ENCODE results near the gene RPL32.

Gene RPL32

GRCh38 chr3:12798559-12799179, 42.7 kb downstream of the RPL32 start (continued):
- TF ChIP-seq, protein P1, sequence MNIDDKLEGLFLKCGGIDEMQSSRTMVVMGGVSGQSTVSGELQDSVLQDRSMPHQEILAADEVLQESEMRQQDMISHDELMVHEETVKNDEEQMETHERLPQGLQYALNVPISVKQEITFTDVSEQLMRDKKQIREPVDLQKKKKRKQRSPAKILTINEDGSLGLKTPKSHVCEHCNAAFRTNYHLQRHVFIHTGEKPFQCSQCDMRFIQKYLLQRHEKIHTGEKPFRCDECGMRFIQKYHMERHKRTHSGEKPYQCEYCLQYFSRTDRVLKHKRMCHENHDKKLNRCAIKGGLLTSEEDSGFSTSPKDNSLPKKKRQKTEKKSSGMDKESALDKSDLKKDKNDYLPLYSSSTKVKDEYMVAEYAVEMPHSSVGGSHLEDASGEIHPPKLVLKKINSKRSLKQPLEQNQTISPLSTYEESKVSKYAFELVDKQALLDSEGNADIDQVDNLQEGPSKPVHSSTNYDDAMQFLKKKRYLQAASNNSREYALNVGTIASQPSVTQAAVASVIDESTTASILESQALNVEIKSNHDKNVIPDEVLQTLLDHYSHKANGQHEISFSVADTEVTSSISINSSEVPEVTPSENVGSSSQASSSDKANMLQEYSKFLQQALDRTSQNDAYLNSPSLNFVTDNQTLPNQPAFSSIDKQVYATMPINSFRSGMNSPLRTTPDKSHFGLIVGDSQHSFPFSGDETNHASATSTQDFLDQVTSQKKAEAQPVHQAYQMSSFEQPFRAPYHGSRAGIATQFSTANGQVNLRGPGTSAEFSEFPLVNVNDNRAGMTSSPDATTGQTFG (tag by site-specific recombination; IDR thresholded peaks at IDR 0.05; ENCODE audit: borderline replicate concordance): no peak

GRCh38 chr3:12797892-12798558, 43.3 kb downstream of the RPL32 start:
- Histone ChIP-seq H3K36me3 (ENCODE audit: control insufficient read depth in 2 of 2, insufficient read depth in 1 of 2, low read length in 2 of 2) (peaks cover 0 to 5% of the 10 kb centered on the region in 2 experiments; a peak in 1 of 3 replicates), H3K9me3 (ENCODE audit: control insufficient read depth, insufficient read depth, low read depth, low read length) (no peaks in the 10 kb centered on the region), H3K4me3 (ENCODE audit: low read depth, low read length) (no peak overlapping the region), H3K27ac (ENCODE audit: extremely low read depth, low read depth, low read length) (no peak overlapping the region), H3K4me1 (ENCODE audit: control insufficient read depth, insufficient read depth, low read length) (no peaks in the 10 kb centered on the region)
- TF ChIP-seq GLIS2 (tag by site-specific recombination; IDR thresholded peaks at IDR 0.05) (peak; percentile 49; the same call in 1 of the 2 replicates), ZNF202 (tag by site-specific recombination; IDR thresholded peaks at IDR 0.05; ENCODE audit: borderline replicate concordance) (no peak)
- POLR2A ChIA-PET: interaction anchor here (0.5 kb wide), 1 partner anchor 519 kb away, joined by 7 read pairs; no protein-coding TSS in a partner anchor
- CTCF ChIA-PET: interaction anchor here (0.6 to 1.8 kb wide), 3 partner anchors 10 to 103 kb away, joined by 3 to 5 read pairs (median 3); no protein-coding TSS in a partner anchor

- peak overlapping the region; percentile 43; the same call in 1 of the 2 replicates for H3K27ac ChIP-seq (ENCODE audit: extremely low read depth, low read depth, low read length)
- peak overlapping the region; percentile 60 for H3K4me3 ChIP-seq (ENCODE audit: low read depth, low read length)
- H3K36me3 ChIP-seq (ENCODE audit: control insufficient read depth in 2 of 2, insufficient read depth in 1 of 2, low read length in 2 of 2): peaks cover 0 to 5% of the 10 kb centered on the region in 2 experiments; a peak in 1 of 3 replicates
- no peaks in the 10 kb centered on the region for H3K9me3 ChIP-seq (ENCODE audit: control insufficient read depth, insufficient read depth, low read depth, low read length)
- H3K4me1 ChIP-seq (ENCODE audit: control insufficient read depth, insufficient read depth, low read length): no peaks in the 10 kb centered on the region
- CTCF ChIA-PET: interaction anchor here (1.8 kb wide), 1 partner anchor 9 kb away, joined by 5 read pairs; no protein-coding TSS in a partner anchor
- POLR2A ChIA-PET: interaction anchor here (1.3 to 1.5 kb wide), 2 partner anchors 34 to 133 kb away, joined by 4 read pairs; partner anchors contain the start of gene RAF1
- TF ChIP-seq PRDM1 (tag by site-specific recombination; IDR thresholded peaks at IDR 0.05) (peak; percentile 14), ZSCAN23 (tag by site-specific recombination; IDR thresholded peaks at IDR 0.05) (no peak), ZNF335 (tag by site-specific recombination; conservative IDR thresholded peaks at IDR 0.05) (no peak), ZNF558 (tag by site-specific recombination; IDR thresholded peaks at IDR 0.05) (no peak), SALL2 (tag by site-specific recombination; IDR thresholded peaks at IDR 0.05; ENCODE audit: borderline replicate concordance) (no peak), ZNF585B (tag by site-specific recombination; IDR thresholded peaks at IDR 0.05) (no peak), ZNF169 (tag by site-specific recombination; IDR thresholded peaks at IDR 0.05) (no peak), ZBTB17 (tag by site-specific recombination; IDR thresholded peaks at IDR 0.05) (no peak), YY2 (tag by site-specific recombination; IDR thresholded peaks at IDR 0.05) (no peak), ZNF555 (tag by site-specific recombination; conservative IDR thresholded peaks at IDR 0.05) (no peak), FEZF1 (tag by site-specific recombination; IDR thresholded peaks at IDR 0.05) (peak; percentile 28; the same call in 1 of the 2 replicates), ZNF521 (tag by site-specific recombination; IDR thresholded peaks at IDR 0.05) (no peak), ZFP3 (tag by site-specific recombination; IDR thresholded peaks at IDR 0.05; ENCODE audit: low read depth) (peak; percentile 75; the same call in 1 of the 2 replicates), ZNF239 (tag by site-specific recombination; IDR thresholded peaks at IDR 0.05) (no peak), ZNF501 (tag by site-specific recombination; IDR thresholded peaks at IDR 0.05) (no peak), ZNF184 (tag by site-specific recombination; IDR thresholded peaks at IDR 0.05) (no peak), BCL11A (tag by site-specific recombination; IDR thresholded peaks at IDR 0.05; ENCODE audit: low read depth) (no peak), ZBTB7A (tag by site-specific recombination; IDR thresholded peaks at IDR 0.05; ENCODE audit: low read depth) (no peak), ZNF670 (tag by site-specific recombination; IDR thresholded peaks at IDR 0.05; ENCODE audit: low read depth) (no peak), SP2 (tag by site-specific recombination; IDR thresholded peaks at IDR 0.05) (peak; percentile 25; the same call in 1 of the 2 replicates)
- TF ChIP-seq, protein P2, sequence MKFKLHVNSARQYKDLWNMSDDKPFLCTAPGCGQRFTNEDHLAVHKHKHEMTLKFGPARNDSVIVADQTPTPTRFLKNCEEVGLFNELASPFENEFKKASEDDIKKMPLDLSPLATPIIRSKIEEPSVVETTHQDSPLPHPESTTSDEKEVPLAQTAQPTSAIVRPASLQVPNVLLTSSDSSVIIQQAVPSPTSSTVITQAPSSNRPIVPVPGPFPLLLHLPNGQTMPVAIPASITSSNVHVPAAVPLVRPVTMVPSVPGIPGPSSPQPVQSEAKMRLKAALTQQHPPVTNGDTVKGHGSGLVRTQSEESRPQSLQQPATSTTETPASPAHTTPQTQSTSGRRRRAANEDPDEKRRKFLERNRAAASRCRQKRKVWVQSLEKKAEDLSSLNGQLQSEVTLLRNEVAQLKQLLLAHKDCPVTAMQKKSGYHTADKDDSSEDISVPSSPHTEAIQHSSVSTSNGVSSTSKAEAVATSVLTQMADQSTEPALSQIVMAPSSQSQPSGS (tag by site-specific recombination; IDR thresholded peaks at IDR 0.05; ENCODE audit: low read depth): no peak
- TF ChIP-seq, protein P3, sequence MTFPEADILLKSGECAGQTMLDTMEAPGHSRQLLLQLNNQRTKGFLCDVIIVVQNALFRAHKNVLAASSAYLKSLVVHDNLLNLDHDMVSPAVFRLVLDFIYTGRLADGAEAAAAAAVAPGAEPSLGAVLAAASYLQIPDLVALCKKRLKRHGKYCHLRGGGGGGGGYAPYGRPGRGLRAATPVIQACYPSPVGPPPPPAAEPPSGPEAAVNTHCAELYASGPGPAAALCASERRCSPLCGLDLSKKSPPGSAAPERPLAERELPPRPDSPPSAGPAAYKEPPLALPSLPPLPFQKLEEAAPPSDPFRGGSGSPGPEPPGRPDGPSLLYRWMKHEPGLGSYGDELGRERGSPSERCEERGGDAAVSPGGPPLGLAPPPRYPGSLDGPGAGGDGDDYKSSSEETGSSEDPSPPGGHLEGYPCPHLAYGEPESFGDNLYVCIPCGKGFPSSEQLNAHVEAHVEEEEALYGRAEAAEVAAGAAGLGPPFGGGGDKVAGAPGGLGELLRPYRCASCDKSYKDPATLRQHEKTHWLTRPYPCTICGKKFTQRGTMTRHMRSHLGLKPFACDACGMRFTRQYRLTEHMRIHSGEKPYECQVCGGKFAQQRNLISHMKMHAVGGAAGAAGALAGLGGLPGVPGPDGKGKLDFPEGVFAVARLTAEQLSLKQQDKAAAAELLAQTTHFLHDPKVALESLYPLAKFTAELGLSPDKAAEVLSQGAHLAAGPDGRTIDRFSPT (tag by site-specific recombination; IDR thresholded peaks at IDR 0.05): no peak
Measured at GRCh38 chr3:12797124-12797891, 44.1 kb downstream of the RPL32 start.
